Neural progenitor cell (in vitro differentiated cells): ENCODE measurements around the gene CSAD.

Source experiments
- EZH2 ChIP-seq: fragments of 200-600 bp; sonication (generic); IDR thresholded peaks from 2 replicates; pipeline ENCODE4 v1.6.1; 2017; ENCODE audit warnings: antibody characterized with exemption, mild to moderate bottlenecking, moderate library complexity
- EZH2phosphoT487 ChIP-seq: fragments of 200-600 bp; sonication (generic); IDR thresholded peaks from 2 replicates; pipeline ENCODE4 v1.6.1; 2017; ENCODE audit warnings: antibody characterized with exemption
- TF ChIP-seq, protein P1 (sequence below): fragments of 200-600 bp; sonication (generic); IDR thresholded peaks from 2 replicates; pipeline ENCODE4 v1.5.1; 2017; ENCODE audit warnings: antibody characterized with exemption, mild to moderate bottlenecking

DNA sequence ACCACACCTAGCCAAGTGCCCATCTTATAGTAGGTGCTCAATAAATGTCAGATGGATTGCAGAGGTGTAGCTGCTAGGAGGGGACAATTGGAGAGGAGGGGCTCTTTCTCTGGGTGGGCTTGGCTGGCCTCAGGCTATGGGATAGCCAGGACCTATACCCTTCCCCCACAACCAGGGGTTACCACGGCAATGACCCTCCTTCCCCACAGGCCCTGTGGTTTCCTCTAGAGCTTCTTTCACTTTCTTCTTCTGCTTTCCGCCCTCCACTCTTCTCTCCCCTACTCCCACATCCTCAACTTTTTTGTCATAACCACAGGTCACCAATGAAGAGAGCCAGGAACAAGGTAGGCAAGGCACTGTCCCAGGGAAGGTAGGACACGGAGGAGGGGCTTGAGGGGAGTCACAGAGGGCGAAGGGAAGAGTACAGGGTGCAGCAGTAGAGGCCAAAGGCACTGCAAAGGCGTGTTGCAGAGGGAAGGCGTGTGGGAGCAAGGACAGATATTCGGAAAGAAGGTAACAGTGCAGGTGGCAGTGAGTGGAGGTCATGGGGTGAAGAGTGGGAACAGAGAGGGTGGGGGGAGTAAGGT lies 28.2 kb upstream of the CSAD start:
- TF ChIP-seq, protein P1, sequence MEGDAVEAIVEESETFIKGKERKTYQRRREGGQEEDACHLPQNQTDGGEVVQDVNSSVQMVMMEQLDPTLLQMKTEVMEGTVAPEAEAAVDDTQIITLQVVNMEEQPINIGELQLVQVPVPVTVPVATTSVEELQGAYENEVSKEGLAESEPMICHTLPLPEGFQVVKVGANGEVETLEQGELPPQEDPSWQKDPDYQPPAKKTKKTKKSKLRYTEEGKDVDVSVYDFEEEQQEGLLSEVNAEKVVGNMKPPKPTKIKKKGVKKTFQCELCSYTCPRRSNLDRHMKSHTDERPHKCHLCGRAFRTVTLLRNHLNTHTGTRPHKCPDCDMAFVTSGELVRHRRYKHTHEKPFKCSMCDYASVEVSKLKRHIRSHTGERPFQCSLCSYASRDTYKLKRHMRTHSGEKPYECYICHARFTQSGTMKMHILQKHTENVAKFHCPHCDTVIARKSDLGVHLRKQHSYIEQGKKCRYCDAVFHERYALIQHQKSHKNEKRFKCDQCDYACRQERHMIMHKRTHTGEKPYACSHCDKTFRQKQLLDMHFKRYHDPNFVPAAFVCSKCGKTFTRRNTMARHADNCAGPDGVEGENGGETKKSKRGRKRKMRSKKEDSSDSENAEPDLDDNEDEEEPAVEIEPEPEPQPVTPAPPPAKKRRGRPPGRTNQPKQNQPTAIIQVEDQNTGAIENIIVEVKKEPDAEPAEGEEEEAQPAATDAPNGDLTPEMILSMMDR, result no peak
- no peak for TF ChIP-seq EZH2
- TF ChIP-seq EZH2phosphoT487, result no peak
